PC-3 (cell line): ENCODE measurements around the gene ERBB2. TPM values are rescaled to one million over a fixed set of nuclear protein-coding genes. Genes with fewer than 3 reads are reported as not detected.

ENCODE experiments used
- ATAC-seq: fragments of 200-7000 bp; cut with Tn5 transposase; 2 replicates; pipeline ENCODE4 v1.9.1; 2020; ENCODE audit warnings: mild to moderate bottlenecking, moderate library complexity
- BruUV-seq: library from RNA; stranded (reverse); fragments of 400-500 nt; replicated peaks from 2 replicates; lab custom pipeline; 2021; lab: Mats Ljungman, UMichigan
- CTCF ChIA-PET: fragments of 300-600 bp; sonication (Branson Sonifier 250); formaldehyde crosslinking; loops from one replicate; lab custom pipeline; 2022; ENCODE audit warnings: antibody characterized with exemption; lab: Charles Lee
- POLR2A ChIA-PET: fragments of 300-600 bp; sonication (Branson Sonifier 250); formaldehyde crosslinking; loops from one replicate; lab custom pipeline; 2022; ENCODE audit warnings: antibody characterized with exemption; ENCODE audit not compliant: unreplicated experiment; lab: Charles Lee
- DNase-seq: peaks from one replicate; pipeline ENCODE4 v3.0.0-alpha.2; 2015
- H2AFZ ChIP-seq: fragments of 300-600 bp; sonication (generic); 2 replicates; pipeline ENCODE4 v1.6.0; 2016; ENCODE audit warnings: antibody characterized with exemption, low read length
- H3F3A ChIP-seq: fragments of 300-600 bp; sonication (generic); one replicate; pipeline ENCODE4 v1.6.0; 2017; ENCODE audit warnings: antibody characterized with exemption, low read length, control low read depth, mild to moderate bottlenecking; ENCODE audit not compliant: unreplicated experiment
- H3K27ac ChIP-seq: fragments of 300-600 bp; sonication (generic); 2 replicates; pipeline ENCODE4 v1.5.1; 2016; ENCODE audit warnings: mild to moderate bottlenecking, low read length
- H3K27me3 ChIP-seq: fragments of 300-600 bp; sonication (generic); 2 replicates; pipeline ENCODE4 v1.6.1; 2016; ENCODE audit warnings: low read length, mixed read lengths
- H3K36me3 ChIP-seq: fragments of 300-600 bp; sonication (generic); 2 replicates; pipeline ENCODE4 v1.6.1; 2016; ENCODE audit warnings: low read depth, mixed run types, low read length, mixed read lengths
- H3K4me1 ChIP-seq: fragments of 300-600 bp; sonication (generic); 2 replicates; pipeline ENCODE4 v1.5.1; 2016; ENCODE audit warnings: low read length; ENCODE audit not compliant: insufficient read depth
- H3K4me2 ChIP-seq: fragments of 300-600 bp; sonication (generic); 2 replicates; pipeline ENCODE4 v1.6.0; 2016; ENCODE audit warnings: low read length
- H3K4me3 ChIP-seq: fragments of 300-600 bp; sonication (generic); 2 replicates; pipeline ENCODE4 v1.5.1; 2016; ENCODE audit warnings: mild to moderate bottlenecking, low read length, mixed read lengths
- H3K79me2 ChIP-seq: fragments of 300-600 bp; sonication (generic); 2 replicates; pipeline ENCODE4 v1.6.1; 2017; ENCODE audit warnings: low read length, mixed read lengths
- H3K9ac ChIP-seq: fragments of 300-600 bp; sonication (generic); 2 replicates; pipeline ENCODE4 v1.6.0; 2016; ENCODE audit warnings: mild to moderate bottlenecking, low read length
- H3K9me2 ChIP-seq: fragments of 300-600 bp; sonication (generic); replicated peaks from 2 replicates; pipeline ENCODE4 v1.6.1; 2016; ENCODE audit warnings: mixed run types, low read length, mixed read lengths
- H3K9me3 ChIP-seq: fragments of 300-600 bp; sonication (generic); 2 replicates; pipeline ENCODE4 v1.6.1; 2016; ENCODE audit warnings: low read length, mixed read lengths
- H4K20me1 ChIP-seq: fragments of 300-600 bp; sonication (generic); 2 replicates; pipeline ENCODE4 v1.6.1; 2016; ENCODE audit warnings: low read length, mixed read lengths
- EZH2 ChIP-seq: fragments of 300-600 bp; sonication (generic); IDR thresholded peaks from one replicate; pipeline ENCODE4 v1.6.1; 2017; ENCODE audit warnings: antibody characterized with exemption, mild to moderate bottlenecking, low read length; ENCODE audit not compliant: unreplicated experiment
- EZH2phosphoT487 ChIP-seq: fragments of 300-600 bp; sonication (generic); IDR thresholded peaks from 2 replicates; pipeline ENCODE4 v1.6.1; 2018; ENCODE audit warnings: mild to moderate bottlenecking, antibody characterized with exemption, low read length, borderline replicate concordance
- intact Hi-C: fragments of 100-400 bp; cut with micrococcal nuclease; formaldehyde crosslinking; loops from 2 replicates; pipeline ENCODE4 v1.9.0; 2023
- total RNA-seq: library from RNA; depleted of rRNA; stranded (reverse); fragments of >200 nt; gene quantifications from 2 replicates; pipeline ENCODE4 v1.2.3, GENCODE V29; 2014
- TF ChIP-seq, protein P1 (sequence below): fragments of 300-600 bp; sonication (generic); conservative IDR thresholded peaks from 2 replicates; pipeline ENCODE4 v1.5.1; 2017; ENCODE audit warnings: antibody characterized with exemption, low read depth, mild to moderate bottlenecking, low read length

ERBB2 gene
- total RNA-seq, 1 experiment from 2014 or later = 36.2 TPM

DNA sequence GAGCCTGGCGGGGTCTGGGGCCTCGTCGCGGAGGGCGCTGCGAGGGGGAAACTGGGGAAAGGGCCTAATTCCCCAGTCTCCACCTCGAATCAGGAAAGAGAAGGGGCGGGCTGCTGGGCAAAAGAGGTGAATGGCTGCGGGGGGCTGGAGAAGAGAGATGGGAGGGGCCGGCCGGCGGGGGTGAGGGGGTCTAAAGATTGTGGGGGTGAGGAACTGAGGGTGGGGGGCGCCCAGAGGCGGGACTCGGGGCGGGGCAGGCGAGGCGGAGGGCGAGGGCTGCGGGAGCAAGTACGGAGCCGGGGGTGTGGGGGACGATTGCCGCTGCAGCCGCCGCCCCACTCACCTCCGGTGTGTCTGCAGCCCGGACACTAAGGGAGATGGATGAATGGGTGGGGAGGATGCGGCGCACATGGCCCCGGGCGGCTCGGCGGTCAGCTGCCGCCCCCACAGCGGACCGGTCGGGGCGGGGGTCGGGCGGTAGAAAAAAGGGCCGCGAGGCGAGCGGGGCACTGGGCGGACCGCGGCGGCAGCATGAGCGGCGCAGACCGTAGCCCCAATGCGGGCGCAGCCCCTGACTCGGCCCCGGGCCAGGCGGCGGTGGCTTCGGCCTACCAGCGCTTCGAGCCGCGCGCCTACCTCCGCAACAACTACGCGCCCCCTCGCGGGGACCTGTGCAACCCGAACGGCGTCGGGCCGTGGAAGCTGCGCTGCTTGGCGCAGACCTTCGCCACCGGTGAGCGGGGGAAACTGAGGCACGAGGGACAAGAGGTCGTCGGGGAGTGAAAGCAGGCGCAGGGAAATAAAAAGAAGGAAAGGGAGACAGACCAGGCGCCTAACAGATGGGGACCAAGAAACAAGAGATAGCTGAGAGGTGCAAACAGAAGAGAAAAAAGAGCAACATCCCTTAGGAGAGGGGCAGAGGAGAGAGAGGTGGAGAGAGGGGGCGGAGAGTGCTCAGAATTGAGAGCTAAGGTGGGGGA, 31.6 kb upstream of the ERBB2 start, which contains the start of gene PNMT:
Gene PNMT, plus strand, starts transcription at position 509 of the 980 bp plus-strand sequence. Its CDS starts 23 bp downstream, at position 532.
- BruUV-seq = no TSS peak
- ATAC-seq = peak; percentile 39; the same call in 1 of the 2 replicates
- no peaks in the 10 kb centered on the region for H3K9me2 ChIP-seq
- H3K36me3 ChIP-seq = no peaks in the 10 kb centered on the region
- peak within 1 kb of the TSS; percentile 72; the same call in 1 of the 2 replicates for H2AFZ ChIP-seq
- H3F3A ChIP-seq = no peaks in the 10 kb centered on the region
- DNase-seq = peak; percentile 60
- H3K9ac ChIP-seq = peak within 1 kb of the TSS; percentile 56
- no peaks in the 10 kb centered on the region for H3K79me2 ChIP-seq
- ChIA-PET CTCF (interaction anchor here (0.6 to 0.9 kb wide), 2 partner anchors 47 to 61 kb away, joined by 3 to 6 read pairs; no protein-coding TSS in a partner anchor), POLR2A (interaction anchor here (0.6 kb wide), 1 partner anchor 71 kb away, joined by 3 read pairs; no protein-coding TSS in a partner anchor)
- H3K27me3 ChIP-seq = no peaks in the 10 kb centered on the region
- peaks cover 4% of the 10 kb centered on the region; the same call in 1 of the 2 replicates for H3K4me1 ChIP-seq
- H4K20me1 ChIP-seq = no peaks in the 10 kb centered on the region
- H3K27ac ChIP-seq = no peak within 1 kb of the TSS
- TF ChIP-seq, protein P1, sequence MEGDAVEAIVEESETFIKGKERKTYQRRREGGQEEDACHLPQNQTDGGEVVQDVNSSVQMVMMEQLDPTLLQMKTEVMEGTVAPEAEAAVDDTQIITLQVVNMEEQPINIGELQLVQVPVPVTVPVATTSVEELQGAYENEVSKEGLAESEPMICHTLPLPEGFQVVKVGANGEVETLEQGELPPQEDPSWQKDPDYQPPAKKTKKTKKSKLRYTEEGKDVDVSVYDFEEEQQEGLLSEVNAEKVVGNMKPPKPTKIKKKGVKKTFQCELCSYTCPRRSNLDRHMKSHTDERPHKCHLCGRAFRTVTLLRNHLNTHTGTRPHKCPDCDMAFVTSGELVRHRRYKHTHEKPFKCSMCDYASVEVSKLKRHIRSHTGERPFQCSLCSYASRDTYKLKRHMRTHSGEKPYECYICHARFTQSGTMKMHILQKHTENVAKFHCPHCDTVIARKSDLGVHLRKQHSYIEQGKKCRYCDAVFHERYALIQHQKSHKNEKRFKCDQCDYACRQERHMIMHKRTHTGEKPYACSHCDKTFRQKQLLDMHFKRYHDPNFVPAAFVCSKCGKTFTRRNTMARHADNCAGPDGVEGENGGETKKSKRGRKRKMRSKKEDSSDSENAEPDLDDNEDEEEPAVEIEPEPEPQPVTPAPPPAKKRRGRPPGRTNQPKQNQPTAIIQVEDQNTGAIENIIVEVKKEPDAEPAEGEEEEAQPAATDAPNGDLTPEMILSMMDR = peak; percentile 70
- no peak for TF ChIP-seq EZH2
- intact Hi-C loops = no loop called here
- peak within 1 kb of the TSS; percentile 58 for H3K4me3 ChIP-seq
- no peaks in the 10 kb centered on the region for H3K9me3 ChIP-seq
- H3K4me2 ChIP-seq = peak within 1 kb of the TSS; percentile 82

DNA sequence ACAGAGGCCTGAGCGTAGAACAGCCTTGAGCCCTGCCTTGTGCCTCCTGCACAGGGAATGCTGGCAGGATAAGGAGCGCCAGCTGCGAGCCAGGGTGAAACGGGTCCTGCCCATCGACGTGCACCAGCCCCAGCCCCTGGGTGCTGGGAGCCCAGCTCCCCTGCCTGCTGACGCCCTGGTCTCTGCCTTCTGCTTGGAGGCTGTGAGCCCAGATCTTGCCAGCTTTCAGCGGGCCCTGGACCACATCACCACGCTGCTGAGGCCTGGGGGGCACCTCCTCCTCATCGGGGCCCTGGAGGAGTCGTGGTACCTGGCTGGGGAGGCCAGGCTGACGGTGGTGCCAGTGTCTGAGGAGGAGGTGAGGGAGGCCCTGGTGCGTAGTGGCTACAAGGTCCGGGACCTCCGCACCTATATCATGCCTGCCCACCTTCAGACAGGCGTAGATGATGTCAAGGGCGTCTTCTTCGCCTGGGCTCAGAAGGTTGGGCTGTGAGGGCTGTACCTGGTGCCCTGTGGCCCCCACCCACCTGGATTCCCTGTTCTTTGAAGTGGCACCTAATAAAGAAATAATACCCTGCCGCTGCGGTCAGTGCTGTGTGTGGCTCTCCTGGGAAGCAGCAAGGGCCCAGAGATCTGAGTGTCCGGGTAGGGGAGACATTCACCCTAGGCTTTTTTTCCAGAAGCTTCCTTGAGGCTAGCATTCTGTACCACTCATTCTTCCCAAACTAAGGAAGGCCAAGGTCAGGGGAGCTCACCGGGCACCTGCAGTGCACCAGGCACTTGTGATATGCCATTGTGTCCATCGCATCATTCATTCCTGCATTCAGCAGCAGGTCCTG, 29.7 kb upstream of the ERBB2 start:
- TF ChIP-seq EZH2 (no peak), EZH2phosphoT487 (no peak)
- TF ChIP-seq, protein P1 = no peak
- Histone ChIP-seq H4K20me1 (no peaks in the 10 kb centered on the region), H3K27me3 (no peaks in the 10 kb centered on the region), H3K9ac (no peak overlapping the region), H2AFZ (no peak overlapping the region), H3K4me1 (peaks cover 11% of the 10 kb centered on the region; the same call in 1 of the 2 replicates), H3K27ac (no peak overlapping the region), H3K4me2 (no peak overlapping the region), H3K36me3 (no peaks in the 10 kb centered on the region), H3K9me3 (no peaks in the 10 kb centered on the region), H3K4me3 (no peak overlapping the region), H3F3A (no peaks in the 10 kb centered on the region), H3K9me2 (no peaks in the 10 kb centered on the region), H3K79me2 (no peaks in the 10 kb centered on the region)
- ATAC-seq (no peak), DNase-seq (no peak)
- BruUV-seq = no TSS peak
- ChIA-PET CTCF (interaction anchor here (1.1 kb wide), 1 partner anchor 47 kb away, joined by 4 read pairs; no protein-coding TSS in a partner anchor), POLR2A (no interaction called here)
- intact Hi-C loops = no loop called here
